ENCODE measurements around the gene PLEKHH1. TPM values are rescaled to one million over a fixed set of nuclear protein-coding genes. Genes with fewer than 3 reads are reported as not detected.

PLEKHH1 gene
- total RNA-seq, 2 experiments from 2014 or later = 0.16 to 0.53 TPM

DNA sequence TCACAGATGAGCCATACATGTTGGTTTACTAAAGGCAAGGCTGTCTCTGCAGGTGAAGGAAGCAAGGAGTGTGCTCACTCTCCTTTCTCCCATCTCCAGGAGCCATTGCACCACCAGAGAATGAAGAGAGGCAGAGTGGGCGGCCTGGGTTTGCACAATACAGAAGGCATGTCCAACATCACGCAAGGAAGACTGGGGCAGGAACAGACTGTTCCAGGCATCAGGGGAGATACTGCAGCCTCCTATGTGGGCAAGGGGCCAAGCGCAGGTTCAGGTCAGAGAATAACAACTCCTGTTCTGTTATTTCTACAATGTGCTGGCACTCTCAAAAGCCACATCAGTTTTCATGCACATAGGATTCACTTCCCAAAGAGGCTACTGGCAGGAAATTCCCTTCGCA is 42.9 kb upstream of the PLEKHH1 start:
- ATAC-seq (ENCODE audit: poor library complexity) (no peak), DNase-seq (no peak)
- H3K4me1 ChIP-seq (ENCODE audit: insufficient read depth, low read length) = peaks cover 39% of the 10 kb centered on the region
- intact Hi-C loops (cut with DNase I, micrococcal nuclease) = loop anchor here in 1 of 2 experiments (2.0 kb wide), 1 partner anchor 23 kb away; no protein-coding TSS in a partner anchor
- peaks cover 6 to 15% of the 10 kb centered on the region in 2 experiments for H3K9me3 ChIP-seq (ENCODE audit: control insufficient read depth in 1 of 2, insufficient read depth in 1 of 2, low read length in 2 of 2)
- no peak overlapping the region for H3K4me3 ChIP-seq (ENCODE audit: low read length)
- Mint-ChIP-seq H3K4me3 (no peak overlapping the region), H3K27ac (peak overlapping the region; percentile 100), H3K36me3 (ENCODE audit: low read depth) (peaks cover 38% of the 10 kb centered on the region), H3K27me3 (no peaks in the 10 kb centered on the region), H3K9me3 (no peaks in the 10 kb centered on the region), H3K4me1 (ENCODE audit: low read depth) (peaks cover 48% of the 10 kb centered on the region)
- peak overlapping the region; percentile 0 to 3 for H3K27ac ChIP-seq (ENCODE audit: low read depth in 1 of 2, low read length in 2 of 2)
- TF ChIP-seq, protein P1, sequence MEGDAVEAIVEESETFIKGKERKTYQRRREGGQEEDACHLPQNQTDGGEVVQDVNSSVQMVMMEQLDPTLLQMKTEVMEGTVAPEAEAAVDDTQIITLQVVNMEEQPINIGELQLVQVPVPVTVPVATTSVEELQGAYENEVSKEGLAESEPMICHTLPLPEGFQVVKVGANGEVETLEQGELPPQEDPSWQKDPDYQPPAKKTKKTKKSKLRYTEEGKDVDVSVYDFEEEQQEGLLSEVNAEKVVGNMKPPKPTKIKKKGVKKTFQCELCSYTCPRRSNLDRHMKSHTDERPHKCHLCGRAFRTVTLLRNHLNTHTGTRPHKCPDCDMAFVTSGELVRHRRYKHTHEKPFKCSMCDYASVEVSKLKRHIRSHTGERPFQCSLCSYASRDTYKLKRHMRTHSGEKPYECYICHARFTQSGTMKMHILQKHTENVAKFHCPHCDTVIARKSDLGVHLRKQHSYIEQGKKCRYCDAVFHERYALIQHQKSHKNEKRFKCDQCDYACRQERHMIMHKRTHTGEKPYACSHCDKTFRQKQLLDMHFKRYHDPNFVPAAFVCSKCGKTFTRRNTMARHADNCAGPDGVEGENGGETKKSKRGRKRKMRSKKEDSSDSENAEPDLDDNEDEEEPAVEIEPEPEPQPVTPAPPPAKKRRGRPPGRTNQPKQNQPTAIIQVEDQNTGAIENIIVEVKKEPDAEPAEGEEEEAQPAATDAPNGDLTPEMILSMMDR (IDR thresholded peaks at IDR 0.05) = no peak
- POLR2A ChIA-PET = interaction anchor here (3.7 kb wide), 1 partner anchor 25 kb away, joined by 27 read pairs; no protein-coding TSS in a partner anchor
- H3K36me3 ChIP-seq (ENCODE audit: insufficient read depth, low read length) = peaks cover 16% of the 10 kb centered on the region
- CTCF ChIA-PET = no interaction called here
- H3K27me3 ChIP-seq (ENCODE audit: control insufficient read depth in 1 of 2, insufficient read depth in 2 of 2, low read length in 2 of 2) = no peaks in the 10 kb centered on the region

DNA sequence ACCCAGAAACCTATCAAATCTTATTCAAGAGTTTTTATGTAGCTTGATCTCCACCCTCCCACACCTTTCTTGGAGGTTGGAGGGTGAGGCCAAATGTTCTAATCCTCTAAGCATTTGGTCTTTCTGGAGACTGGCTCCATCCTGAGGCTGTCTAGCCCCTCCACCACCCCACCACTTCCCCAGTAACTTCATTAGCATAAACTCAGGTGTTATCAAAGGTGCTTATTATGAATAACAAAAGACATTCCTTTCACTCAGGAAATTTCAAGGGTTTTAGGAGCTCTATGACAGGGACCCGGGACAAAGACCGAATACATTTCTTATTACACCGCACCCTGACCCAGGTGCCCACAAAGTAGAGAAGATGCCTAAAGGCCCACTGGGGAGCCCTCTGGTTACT is 41.8 kb upstream of the PLEKHH1 start:
- no peak for DNase-seq
- ChIA-PET POLR2A (no interaction called here), CTCF (no interaction called here)
- Histone ChIP-seq H3K4me1 (ENCODE audit: insufficient read depth, low read length) (peaks cover 30% of the 10 kb centered on the region), H3K27ac (ENCODE audit: low read depth in 1 of 2, low read length in 2 of 2) (no peak overlapping the region), H3K4me3 (ENCODE audit: low read length) (no peak overlapping the region), H3K36me3 (ENCODE audit: insufficient read depth, low read length) (peaks cover 7% of the 10 kb centered on the region), H3K9me3 (ENCODE audit: control insufficient read depth in 1 of 2, insufficient read depth in 1 of 2, low read length in 2 of 2) (peaks cover 6 to 15% of the 10 kb centered on the region in 2 experiments), H3K27me3 (ENCODE audit: control insufficient read depth in 1 of 2, insufficient read depth in 2 of 2, low read length in 2 of 2) (no peaks in the 10 kb centered on the region)
- no peaks in the 10 kb centered on the region for H3K9me3 Mint-ChIP-seq
- no peaks in the 10 kb centered on the region for H3K27me3 Mint-ChIP-seq
- H3K36me3 Mint-ChIP-seq (ENCODE audit: low read depth) = peaks cover 27% of the 10 kb centered on the region
- no peak for ATAC-seq (ENCODE audit: poor library complexity)
- H3K27ac Mint-ChIP-seq = peak overlapping the region; percentile 100
- H3K4me1 Mint-ChIP-seq (ENCODE audit: low read depth) = peaks cover 37% of the 10 kb centered on the region
- TF ChIP-seq, protein P1 (IDR thresholded peaks at IDR 0.05) = no peak
- intact Hi-C loops (cut with DNase I, micrococcal nuclease) = loop anchor here in 1 of 2 experiments (2.0 kb wide), 1 partner anchor 22 kb away; no protein-coding TSS in a partner anchor
- H3K4me3 Mint-ChIP-seq = peak overlapping the region; percentile 11

DNA sequence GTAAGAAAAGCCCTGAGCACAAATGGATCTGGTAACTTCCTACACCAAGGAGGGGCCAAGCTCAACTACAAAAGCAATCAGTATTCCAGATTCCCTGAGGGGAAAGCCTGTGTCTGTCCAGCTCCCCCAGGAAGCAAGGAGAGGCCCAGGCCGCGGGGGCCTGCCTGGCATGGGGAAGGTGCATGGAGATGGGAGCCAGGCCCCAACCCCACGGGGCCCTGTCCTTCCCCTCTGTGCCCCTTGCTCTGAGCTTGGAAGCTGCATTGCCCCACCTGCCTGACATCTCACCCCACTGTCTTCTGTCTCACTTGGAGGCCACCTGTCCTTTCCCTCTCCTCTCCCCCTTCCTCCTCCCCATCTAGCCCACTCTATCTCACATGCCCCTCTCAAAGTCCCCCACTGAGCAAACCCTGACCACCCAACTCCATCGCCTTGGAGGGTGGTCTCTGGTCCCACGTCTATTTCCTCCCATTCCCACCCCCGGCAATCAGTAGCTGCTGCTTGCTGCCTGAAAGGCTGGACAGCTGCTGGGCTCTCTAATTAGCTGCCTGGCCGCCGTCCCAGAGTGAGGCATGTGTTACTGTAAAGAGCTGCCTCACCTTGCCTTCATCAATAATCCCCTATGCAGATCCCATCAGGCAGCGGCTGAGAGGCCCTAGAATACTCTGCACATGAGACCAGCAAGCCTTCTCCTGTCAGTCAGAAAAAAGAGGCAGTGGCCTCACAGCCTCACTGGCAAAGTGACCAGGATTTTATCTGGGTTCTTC is 41.2 kb upstream of the PLEKHH1 start:
- H3K36me3 ChIP-seq (ENCODE audit: insufficient read depth, low read length) = peaks cover 1% of the 10 kb centered on the region
- Mint-ChIP-seq H3K9me3 (no peaks in the 10 kb centered on the region), H3K4me1 (ENCODE audit: low read depth) (peaks cover 31% of the 10 kb centered on the region), H3K27ac (peak overlapping the region; percentile 100), H3K27me3 (no peaks in the 10 kb centered on the region), H3K36me3 (ENCODE audit: low read depth) (peaks cover 21% of the 10 kb centered on the region), H3K4me3 (no peak overlapping the region)
- DNase-seq (no peak), ATAC-seq (ENCODE audit: poor library complexity) (no peak)
- CTCF ChIA-PET = no interaction called here
- H3K4me3 ChIP-seq (ENCODE audit: low read length) = no peak overlapping the region
- no peaks in the 10 kb centered on the region for H3K27me3 ChIP-seq (ENCODE audit: control insufficient read depth in 1 of 2, insufficient read depth in 2 of 2, low read length in 2 of 2)
- H3K27ac ChIP-seq (ENCODE audit: low read depth in 1 of 2, low read length in 2 of 2) = no peak overlapping the region
- TF ChIP-seq, protein P1 (IDR thresholded peaks at IDR 0.05) = no peak
- intact Hi-C loops (cut with DNase I, micrococcal nuclease) = loop anchor here in 1 of 2 experiments (2.0 kb wide), 1 partner anchor 21 kb away; no protein-coding TSS in a partner anchor
- peaks cover 6 to 15% of the 10 kb centered on the region in 2 experiments for H3K9me3 ChIP-seq (ENCODE audit: control insufficient read depth in 1 of 2, insufficient read depth in 1 of 2, low read length in 2 of 2)
- POLR2A ChIA-PET = no interaction called here
- peaks cover 24% of the 10 kb centered on the region for H3K4me1 ChIP-seq (ENCODE audit: insufficient read depth, low read length)

Data from CD4-positive, alpha-beta T cell (primary cell).